Right lobe of liver (tissue), 4 donors: ENCODE data around the gene ATXN7.

Source experiments
- CTCF ChIP-seq, 4 donors: fragments of 200-600 bp in 3 of 4; fragments of 450-650 bp in 1 of 4; IDR thresholded peaks; one replicate each; pipeline versions ENCODE4 v1.5.1 to v1.8.0; 2016 to 2022; ENCODE audit warnings: antibody characterized with exemption in 4 of 4, mild to moderate bottlenecking in 2 of 4
- POLR2A ChIP-seq: fragments of 450-650 bp; IDR thresholded peaks from one replicate; pipeline ENCODE4 v1.6.1; 2017; ENCODE audit warnings: antibody characterized with exemption, mild to moderate bottlenecking
- donor health status: DM: no; HTN: no; CAD: no.
- donor health status: DM: no; HTN: no; CAD: no.
- donor health status: DM: no; HTN: yes; CAD: no.

- TF ChIP-seq CTCF (IDR thresholded peaks at IDR 0.05): no peak
- no peak for TF ChIP-seq POLR2A
Observed at GRCh38 chr3:63995086-63995485, 131.4 kb downstream of the ATXN7 start.
